ENCODE measurements around the gene GMDS. TPM values are rescaled to one million over a fixed set of nuclear protein-coding genes. Genes with fewer than 3 reads are reported as not detected.

The GMDS gene
- total RNA-seq, 1 experiment from 2014 or later: 27.6 TPM

GRCh38 chr6:2266841-2267240 lies 21.4 kb upstream of the GMDS start:
- WGBS (ENCODE audit: extremely low coverage, insufficient read length, low lambda C conversion rate): no CpG with 5 or more reads among the region's 1 CpG

More at GRCh38 chr6:2266841-2267240, 21.4 kb upstream of the GMDS start:
- Histone ChIP-seq H2BK12ac (ENCODE audit: insufficient read length, low read depth, low read length) (no peak overlapping the region), H2AFZ (ENCODE audit: low read length) (no peak overlapping the region), H3K9me3 (ENCODE audit: control insufficient read depth, low read depth, low read length) (no peaks in the 10 kb centered on the region), H3K14ac (ENCODE audit: insufficient read depth, low read length) (no peak overlapping the region), H4K5ac (ENCODE audit: insufficient read length, low read depth, low read length) (no peak overlapping the region), H3K4ac (ENCODE audit: low read depth, low read length) (no peak overlapping the region), H2BK20ac (ENCODE audit: low read depth, low read length, poor library complexity, severe bottlenecking) (no peak overlapping the region), H2AK5ac (ENCODE audit: insufficient read length, low read length) (no peak overlapping the region), H3K23ac (ENCODE audit: insufficient read length, low read depth, low read length) (no peak overlapping the region), H3K56ac (ENCODE audit: insufficient read length, low read depth, low read length) (no peak overlapping the region), H4K91ac (ENCODE audit: insufficient read length, low read depth, low read length) (no peak overlapping the region), H3K27ac (ENCODE audit: insufficient read length, low read depth, low read length) (no peak overlapping the region), H2BK5ac (ENCODE audit: insufficient read length, low read length) (no peak overlapping the region), H3K23me2 (ENCODE audit: insufficient read length, low read depth, low read length, poor library complexity, severe bottlenecking) (no peaks in the 10 kb centered on the region), H3K4me1 (ENCODE audit: insufficient read depth, low read length) (no peaks in the 10 kb centered on the region; the same call in 1 of the 2 replicates), H3K4me2 (ENCODE audit: insufficient read depth, insufficient read length, low read length) (no peak overlapping the region), H2BK120ac (ENCODE audit: low read depth, low read length, poor library complexity, severe bottlenecking) (no peak overlapping the region), H3K18ac (ENCODE audit: insufficient read length, low read depth, low read length) (no peak overlapping the region), H3K27me3 (ENCODE audit: insufficient read depth, low read length) (no peaks in the 10 kb centered on the region), H4K20me1 (ENCODE audit: control insufficient read depth, insufficient read depth, insufficient read length) (no peaks in the 10 kb centered on the region), H4K8ac (replicated peaks; ENCODE audit: insufficient read length, low read depth, low read length) (no peak overlapping the region), H3K79me2 (ENCODE audit: insufficient read depth, low read length) (no peaks in the 10 kb centered on the region), H2BK15ac (ENCODE audit: low read depth, low read length) (no peak overlapping the region), H3T11ph (ENCODE audit: low read length) (no peak overlapping the region), H3K9ac (ENCODE audit: extremely low read depth, insufficient read length, low read length) (no peak overlapping the region), H3K79me1 (ENCODE audit: insufficient read depth, low read depth, low read length, poor library complexity, severe bottlenecking) (no peaks in the 10 kb centered on the region)
- DNase-seq: no peak
- Mint-ChIP-seq H3K27me3 (ENCODE audit: low read depth) (no peaks in the 10 kb centered on the region; the same call in 1 of the 2 replicates), H3K27ac (no peak overlapping the region), H3K4me1 (peaks cover 7 to 10% of the 10 kb centered on the region in 2 experiments), H3K4me3 (no peak overlapping the region), H3K9me3 (no peaks in the 10 kb centered on the region), H3K36me3 (ENCODE audit: insufficient read depth in 1 of 3, low read depth in 3 of 3) (peaks cover 0 to 7% (median 0%) of the 10 kb centered on the region in 3 experiments; a peak in 2 of 7 replicates)
- TF ChIP-seq CTCF (conservative IDR thresholded peaks at IDR 0.05): no peak
